ENCODE results near the gene GRIP1.

GRIP1 gene

GRCh38 chr12:66539431-66539830 is 139.4 kb downstream of the GRIP1 start:
- no peak for TF ChIP-seq CTCF (conservative IDR thresholded peaks at IDR 0.05; ENCODE audit: low read depth, low read length)
- no peak for DNase-seq (ENCODE audit: low read depth)
- no peak overlapping the region for H3K4me3 ChIP-seq (ENCODE audit: low read depth, low read length)

GRCh38 chr12:66538970-66539369 is 139.9 kb downstream of the GRIP1 start:
- TF ChIP-seq CTCF (conservative IDR thresholded peaks at IDR 0.05; ENCODE audit: low read depth, low read length): no peak
- DNase-seq (ENCODE audit: low read depth): no peak
- no peak overlapping the region for H3K4me3 ChIP-seq (ENCODE audit: low read depth, low read length)

GRCh38 chr12:66537876-66538275 is 141.0 kb downstream of the GRIP1 start:
- DNase-seq (ENCODE audit: low read depth): no peak
- no peak overlapping the region for H3K4me3 ChIP-seq (ENCODE audit: low read depth, low read length)
- TF ChIP-seq CTCF (conservative IDR thresholded peaks at IDR 0.05; ENCODE audit: low read depth, low read length): no peak

- DNase-seq (ENCODE audit: low read depth): no peak
- TF ChIP-seq CTCF (conservative IDR thresholded peaks at IDR 0.05; ENCODE audit: low read depth, low read length): no peak
- H3K4me3 ChIP-seq (ENCODE audit: low read depth, low read length): no peak overlapping the region
These were observed 145.1 kb downstream of the GRIP1 start for GRCh38 chr12:66533767-66534166.

GRCh38 chr12:66531766-66532165 is 147.1 kb downstream of the GRIP1 start:
- no peak overlapping the region for H3K4me3 ChIP-seq (ENCODE audit: low read depth, low read length)
- TF ChIP-seq CTCF (conservative IDR thresholded peaks at IDR 0.05; ENCODE audit: low read depth, low read length): no peak
- no peak for DNase-seq (ENCODE audit: low read depth)

GRCh38 chr12:66529934-66530333 is 148.9 kb downstream of the GRIP1 start:
- TF ChIP-seq CTCF (conservative IDR thresholded peaks at IDR 0.05; ENCODE audit: low read depth, low read length): no peak
- no peak for DNase-seq (ENCODE audit: low read depth)
- no peak overlapping the region for H3K4me3 ChIP-seq (ENCODE audit: low read depth, low read length)

GRCh38 chr12:66516561-66516960 is 162.3 kb downstream of the GRIP1 start:
- no peak for TF ChIP-seq CTCF (conservative IDR thresholded peaks at IDR 0.05; ENCODE audit: low read depth, low read length)
- no peak overlapping the region for H3K4me3 ChIP-seq (ENCODE audit: low read depth, low read length)
- peak; percentile 35 for DNase-seq (ENCODE audit: low read depth)
